ENCODE measurements around the gene ZNHIT6.

GRCh38 chr1:85677656-85678055, 30.6 kb downstream of the ZNHIT6 start:
- TF ChIP-seq IKZF3 (tag by site-specific recombination; IDR thresholded peaks at IDR 0.05) (no peak), REST (tag by site-specific recombination; IDR thresholded peaks at IDR 0.05) (no peak), SP2 (tag by site-specific recombination; IDR thresholded peaks at IDR 0.05) (no peak), CTCF (tag by site-specific recombination; IDR thresholded peaks at IDR 0.05) (no peak), YY1 (tag by site-specific recombination; IDR thresholded peaks at IDR 0.05) (no peak), ZFP69B (tag by site-specific recombination; IDR thresholded peaks at IDR 0.05) (no peak), ZNF391 (tag by site-specific recombination; IDR thresholded peaks at IDR 0.05; ENCODE audit: borderline replicate concordance, low read depth) (no peak), GFI1B (tag by site-specific recombination; IDR thresholded peaks at IDR 0.05) (no peak), ZBTB11 (tag by site-specific recombination; conservative IDR thresholded peaks at IDR 0.05; ENCODE audit: low read depth) (no peak), KLF1 (tag by site-specific recombination; IDR thresholded peaks at IDR 0.05) (no peak), ZBTB7A (tag by site-specific recombination; IDR thresholded peaks at IDR 0.05; ENCODE audit: low read depth) (no peak), ZNF202 (tag by site-specific recombination; IDR thresholded peaks at IDR 0.05; ENCODE audit: borderline replicate concordance) (no peak)
